ENCODE data around the gene SCARB2. TPM values are rescaled to one million over a fixed set of nuclear protein-coding genes. Genes with fewer than 3 reads are reported as not detected.

SCARB2 gene
- total RNA-seq, 1 donor from 2014 or later, result 98.3 TPM

DNA sequence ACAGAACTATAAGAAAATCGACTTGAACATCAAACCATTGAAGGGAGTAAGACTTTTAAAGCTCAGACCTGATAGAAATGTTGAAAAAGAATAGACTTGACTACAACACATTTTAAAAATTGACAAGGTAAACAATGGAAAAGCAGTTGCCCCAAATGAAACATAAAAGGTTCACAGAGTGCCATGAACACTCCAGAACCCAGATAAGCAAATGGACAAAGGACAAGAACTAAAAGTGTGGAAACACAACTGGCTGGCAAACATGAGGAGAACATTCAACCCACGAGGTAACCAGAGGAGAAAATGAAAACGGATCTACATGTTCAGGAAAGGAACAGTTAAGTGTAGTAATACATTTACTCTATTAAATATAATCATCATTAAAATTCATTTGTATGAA is 26.5 kb downstream of the SCARB2 start:
- peaks cover 22% of the 10 kb centered on the region for H3K4me1 Mint-ChIP-seq (ENCODE audit: low read depth)
- no peak overlapping the region for H3K4me3 Mint-ChIP-seq (ENCODE audit: low read depth)
- H3K36me3 Mint-ChIP-seq (ENCODE audit: insufficient read depth), result peaks cover 17% of the 10 kb centered on the region
- H3K27ac Mint-ChIP-seq, result peak overlapping the region; percentile 8
- H3K27me3 Mint-ChIP-seq, result no peaks in the 10 kb centered on the region
- TF ChIP-seq, protein P1, sequence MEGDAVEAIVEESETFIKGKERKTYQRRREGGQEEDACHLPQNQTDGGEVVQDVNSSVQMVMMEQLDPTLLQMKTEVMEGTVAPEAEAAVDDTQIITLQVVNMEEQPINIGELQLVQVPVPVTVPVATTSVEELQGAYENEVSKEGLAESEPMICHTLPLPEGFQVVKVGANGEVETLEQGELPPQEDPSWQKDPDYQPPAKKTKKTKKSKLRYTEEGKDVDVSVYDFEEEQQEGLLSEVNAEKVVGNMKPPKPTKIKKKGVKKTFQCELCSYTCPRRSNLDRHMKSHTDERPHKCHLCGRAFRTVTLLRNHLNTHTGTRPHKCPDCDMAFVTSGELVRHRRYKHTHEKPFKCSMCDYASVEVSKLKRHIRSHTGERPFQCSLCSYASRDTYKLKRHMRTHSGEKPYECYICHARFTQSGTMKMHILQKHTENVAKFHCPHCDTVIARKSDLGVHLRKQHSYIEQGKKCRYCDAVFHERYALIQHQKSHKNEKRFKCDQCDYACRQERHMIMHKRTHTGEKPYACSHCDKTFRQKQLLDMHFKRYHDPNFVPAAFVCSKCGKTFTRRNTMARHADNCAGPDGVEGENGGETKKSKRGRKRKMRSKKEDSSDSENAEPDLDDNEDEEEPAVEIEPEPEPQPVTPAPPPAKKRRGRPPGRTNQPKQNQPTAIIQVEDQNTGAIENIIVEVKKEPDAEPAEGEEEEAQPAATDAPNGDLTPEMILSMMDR (IDR thresholded peaks at IDR 0.05; ENCODE audit: unreplicated experiment), result no peak
- H3K9me3 Mint-ChIP-seq (ENCODE audit: low read depth), result peaks cover 1% of the 10 kb centered on the region
- DNase-seq (ENCODE audit: low spot score, unreplicated experiment), result no peak

DNA sequence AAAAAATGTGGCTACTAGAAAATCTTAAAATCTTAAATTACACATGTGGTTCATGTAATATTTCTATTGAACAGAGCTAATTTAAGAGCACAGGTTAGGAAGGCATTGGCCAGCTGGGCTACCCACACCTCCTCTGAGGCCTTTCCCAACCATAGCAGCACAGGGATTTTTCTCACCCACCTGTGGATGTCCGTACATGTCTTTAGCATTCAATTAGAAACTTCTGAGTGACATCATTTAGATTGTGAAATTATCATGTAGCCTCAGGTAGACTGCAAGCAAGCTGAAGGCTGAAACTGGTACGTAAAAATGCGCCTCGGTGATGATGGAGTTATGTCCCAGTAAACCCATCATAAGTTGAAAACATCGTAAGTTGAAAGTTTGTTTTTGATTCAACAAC is 31.2 kb downstream of the SCARB2 start:
- no peak for DNase-seq (ENCODE audit: low spot score, unreplicated experiment)
- TF ChIP-seq, protein P1 (IDR thresholded peaks at IDR 0.05; ENCODE audit: unreplicated experiment), result no peak
- no peaks in the 10 kb centered on the region for H3K9me3 Mint-ChIP-seq (ENCODE audit: low read depth)
- H3K27me3 Mint-ChIP-seq, result no peaks in the 10 kb centered on the region
- peaks cover 7% of the 10 kb centered on the region for H3K36me3 Mint-ChIP-seq (ENCODE audit: insufficient read depth)
- no peak overlapping the region for H3K27ac Mint-ChIP-seq
- H3K4me1 Mint-ChIP-seq (ENCODE audit: low read depth), result peaks cover 22% of the 10 kb centered on the region
- no peak overlapping the region for H3K4me3 Mint-ChIP-seq (ENCODE audit: low read depth)

DNA sequence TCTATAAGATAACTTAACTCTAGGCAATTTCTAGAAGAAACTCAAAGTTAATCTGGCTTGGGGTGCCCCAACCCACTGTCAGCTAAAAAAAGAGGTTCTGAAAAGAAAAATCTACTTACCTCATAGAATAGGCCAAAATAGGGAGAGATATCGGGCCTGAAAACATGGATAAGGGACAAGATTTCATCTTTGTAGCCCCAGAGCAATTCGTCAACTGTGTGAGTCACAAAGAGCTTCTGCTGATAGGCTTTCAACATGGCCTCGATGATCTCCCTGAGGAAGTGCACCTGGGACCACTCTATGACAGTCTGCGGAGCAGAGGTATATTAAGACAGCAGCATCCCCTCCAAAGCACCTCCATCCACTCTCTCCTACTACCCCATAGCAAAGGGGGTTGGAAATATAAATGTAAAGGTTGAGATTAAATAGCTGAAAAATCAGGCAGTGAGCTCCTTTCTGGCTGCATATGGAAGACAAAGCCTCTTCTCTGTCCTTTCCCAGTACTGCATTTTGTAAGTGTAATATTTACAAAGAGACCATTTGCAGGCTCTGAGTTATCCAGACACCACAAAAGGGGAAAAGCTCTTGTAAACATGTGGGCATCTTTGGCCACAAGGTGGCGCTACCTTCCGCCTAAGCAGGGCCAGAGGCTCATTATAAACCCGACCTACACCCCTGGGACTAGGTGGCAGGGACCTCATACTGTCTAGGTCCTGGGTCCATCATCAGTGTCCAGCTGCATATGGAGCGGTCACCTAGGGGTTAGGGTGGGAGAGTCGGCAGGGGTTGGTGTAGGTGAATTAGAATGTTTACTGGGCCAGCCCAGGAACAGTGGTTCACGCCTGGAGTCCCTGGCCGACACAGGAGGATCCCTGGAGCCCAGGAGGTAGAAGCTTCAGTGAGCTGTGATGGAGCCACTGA is 34.0 kb downstream of the SCARB2 start:
- Mint-ChIP-seq H3K36me3 (ENCODE audit: insufficient read depth) (peaks cover 4% of the 10 kb centered on the region), H3K27ac (peak overlapping the region; percentile 85), H3K27me3 (no peaks in the 10 kb centered on the region), H3K4me3 (ENCODE audit: low read depth) (no peak overlapping the region), H3K4me1 (ENCODE audit: low read depth) (peaks cover 6% of the 10 kb centered on the region), H3K9me3 (ENCODE audit: low read depth) (no peaks in the 10 kb centered on the region)
- peak; percentile 72 for DNase-seq (ENCODE audit: low spot score, unreplicated experiment)
- TF ChIP-seq, protein P1 (IDR thresholded peaks at IDR 0.05; ENCODE audit: unreplicated experiment), result peak; percentile 97

DNA sequence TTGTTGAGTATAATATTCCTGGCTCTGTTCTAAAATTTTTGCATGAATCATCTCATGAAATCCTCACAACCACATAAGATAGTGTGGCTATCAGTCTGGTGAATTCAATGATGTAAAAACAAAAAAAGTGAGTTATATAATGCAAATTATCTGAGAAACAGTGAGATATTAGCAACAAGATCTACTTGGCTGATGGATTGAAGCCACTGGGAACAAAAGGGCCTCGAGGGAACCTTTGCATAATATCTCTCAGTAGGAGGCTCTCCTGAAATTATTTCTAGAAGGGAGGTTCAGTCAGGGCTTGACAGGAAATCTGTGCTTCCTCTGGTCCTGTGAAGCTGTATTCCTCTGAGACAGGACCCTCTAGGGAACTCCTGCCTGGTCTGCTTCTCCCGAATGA is 35.3 kb downstream of the SCARB2 start:
- no peak overlapping the region for H3K4me3 Mint-ChIP-seq (ENCODE audit: low read depth)
- no peak for DNase-seq (ENCODE audit: low spot score, unreplicated experiment)
- no peak overlapping the region for H3K27ac Mint-ChIP-seq
- TF ChIP-seq, protein P1 (IDR thresholded peaks at IDR 0.05; ENCODE audit: unreplicated experiment), result no peak
- peaks cover 3% of the 10 kb centered on the region for H3K4me1 Mint-ChIP-seq (ENCODE audit: low read depth)
- H3K27me3 Mint-ChIP-seq, result no peaks in the 10 kb centered on the region
- peaks cover 7% of the 10 kb centered on the region for H3K36me3 Mint-ChIP-seq (ENCODE audit: insufficient read depth)
- H3K9me3 Mint-ChIP-seq (ENCODE audit: low read depth), result no peaks in the 10 kb centered on the region

DNA sequence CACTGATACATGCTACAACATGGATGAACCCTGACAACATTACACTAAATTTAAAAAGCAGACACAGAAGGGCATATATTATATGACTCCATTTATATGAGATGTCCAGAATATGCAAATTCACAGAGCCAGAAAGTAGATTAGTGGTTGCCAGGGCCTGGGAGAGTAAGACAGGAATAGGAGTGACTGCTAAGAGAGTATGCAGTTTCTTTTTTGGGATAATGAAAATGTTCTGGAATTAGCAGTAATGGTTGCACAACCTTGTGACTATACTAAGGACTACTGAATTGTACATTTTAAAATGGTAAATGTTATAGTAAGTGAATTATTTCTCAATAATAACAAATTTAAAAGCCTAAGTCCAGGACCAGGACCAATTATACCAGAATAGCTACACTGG is 35.9 kb downstream of the SCARB2 start:
- Mint-ChIP-seq H3K4me3 (ENCODE audit: low read depth) (no peak overlapping the region), H3K27ac (no peak overlapping the region), H3K4me1 (ENCODE audit: low read depth) (peaks cover 3% of the 10 kb centered on the region), H3K9me3 (ENCODE audit: low read depth) (no peaks in the 10 kb centered on the region), H3K36me3 (ENCODE audit: insufficient read depth) (peaks cover 10% of the 10 kb centered on the region), H3K27me3 (no peaks in the 10 kb centered on the region)
- no peak for DNase-seq (ENCODE audit: low spot score, unreplicated experiment)
- TF ChIP-seq, protein P1 (IDR thresholded peaks at IDR 0.05; ENCODE audit: unreplicated experiment), result no peak

Data from progenitor cell of endocrine pancreas (in vitro differentiated cells).